GM19372 (cell line): ENCODE results near the gene CYS1.
"Not testable (repeated sequence)": the region's sequence is repeated elsewhere in the genome, so short reads cannot be mapped to it uniquely, and the experiment has no call there.

Experiments used
- ATAC-seq: cut with Tn5 transposase; IDR thresholded peaks from one replicate; pipeline ENCODE4 v1.9.1; 2021; ENCODE audit warnings: mild to moderate bottlenecking, low read depth, moderate library complexity; ENCODE audit not compliant: unreplicated experiment

The CYS1 gene, protein sequence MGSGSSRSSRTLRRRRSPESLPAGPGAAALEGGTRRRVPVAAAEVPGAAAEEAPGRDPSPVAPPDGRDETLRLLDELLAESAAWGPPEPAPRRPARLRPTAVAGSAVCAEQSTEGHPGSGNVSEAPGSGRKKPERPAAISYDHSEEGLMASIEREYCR

GRCh38 chr2:10079870-10080535 is at the start of gene CYS1:
Gene CYS1 (minus strand): TSS chr2:10080411. CDS start chr2:10080223, 188 bp downstream.
- peak; percentile 37 for ATAC-seq

GRCh38 chr2:10129490-10129889 is 49.3 kb upstream of the CYS1 start:
- ATAC-seq, result no peak

- ATAC-seq, result no peak
Observed at GRCh38 chr2:10128420-10128819, 48.2 kb upstream of the CYS1 start.

DNA sequence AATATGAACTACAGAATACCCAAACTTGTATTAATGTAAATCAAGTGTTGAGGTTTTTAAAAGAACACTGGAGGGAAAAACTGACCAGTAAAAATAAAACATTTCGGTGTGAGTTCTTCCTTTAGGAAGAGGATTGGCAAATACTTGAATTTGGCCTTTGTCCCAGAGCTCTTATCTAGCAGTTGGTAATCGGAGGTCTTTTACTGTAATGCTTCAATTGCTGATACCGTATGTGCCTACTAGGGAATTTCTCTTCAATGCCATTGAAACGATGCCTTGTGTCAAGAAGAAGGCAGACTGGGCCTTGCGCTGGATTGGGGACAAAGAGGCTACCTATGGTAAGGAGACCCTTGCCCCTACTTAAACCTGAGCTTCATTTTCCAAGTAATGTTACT is 46.4 kb upstream of the CYS1 start:
- ATAC-seq, result no peak

DNA sequence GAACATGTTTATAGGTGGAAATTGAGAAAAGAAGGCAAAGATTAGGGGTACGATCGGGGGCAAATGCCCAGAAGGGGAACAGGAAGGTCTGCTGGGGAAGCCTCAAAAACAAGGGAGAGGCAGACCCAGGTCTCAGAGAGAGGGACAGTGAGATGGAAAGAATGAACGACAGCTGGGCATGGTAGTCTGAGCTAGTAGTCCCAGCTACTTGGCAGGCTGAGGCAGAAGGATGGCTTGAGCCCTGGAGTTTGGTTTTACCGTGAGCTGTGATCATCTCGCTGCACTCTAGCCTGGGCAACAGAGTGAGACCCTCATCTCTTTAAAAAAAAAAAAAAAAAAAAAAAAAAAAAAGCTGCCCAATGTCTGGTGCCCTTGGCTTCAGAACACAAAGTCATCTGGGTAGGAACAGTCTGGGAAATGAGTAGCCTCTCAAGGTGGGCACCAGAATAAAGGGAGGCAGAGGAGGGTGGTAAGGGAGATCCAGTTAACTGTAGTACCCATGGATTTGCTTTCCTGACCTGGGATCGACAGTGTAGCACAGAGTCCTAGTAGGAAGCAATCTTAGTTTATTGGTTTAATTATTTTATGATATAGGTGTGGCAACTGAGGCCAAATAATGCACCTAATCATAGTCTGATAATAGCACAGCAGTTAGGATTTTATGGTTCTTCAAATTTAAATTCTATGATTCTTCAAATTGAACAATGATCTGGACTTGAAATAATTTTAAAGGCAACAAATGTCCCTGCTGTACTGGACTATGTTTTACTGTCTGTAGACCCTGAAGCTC is 45.8 kb upstream of the CYS1 start:
- no peak for ATAC-seq

GRCh38 chr2:10124538-10125045 is 44.4 kb upstream of the CYS1 start:
- no peak for ATAC-seq

- ATAC-seq, result no peak
Observed at GRCh38 chr2:10123281-10123680, 43.1 kb upstream of the CYS1 start.

- ATAC-seq, result peak; percentile 67
Observed at GRCh38 chr2:10122500-10123280, 42.5 kb upstream of the CYS1 start, which contains the start of gene RRM2. Gene RRM2 (plus strand): TSS chr2:10122739. CDS start chr2:10122799, 60 bp downstream.

DNA sequence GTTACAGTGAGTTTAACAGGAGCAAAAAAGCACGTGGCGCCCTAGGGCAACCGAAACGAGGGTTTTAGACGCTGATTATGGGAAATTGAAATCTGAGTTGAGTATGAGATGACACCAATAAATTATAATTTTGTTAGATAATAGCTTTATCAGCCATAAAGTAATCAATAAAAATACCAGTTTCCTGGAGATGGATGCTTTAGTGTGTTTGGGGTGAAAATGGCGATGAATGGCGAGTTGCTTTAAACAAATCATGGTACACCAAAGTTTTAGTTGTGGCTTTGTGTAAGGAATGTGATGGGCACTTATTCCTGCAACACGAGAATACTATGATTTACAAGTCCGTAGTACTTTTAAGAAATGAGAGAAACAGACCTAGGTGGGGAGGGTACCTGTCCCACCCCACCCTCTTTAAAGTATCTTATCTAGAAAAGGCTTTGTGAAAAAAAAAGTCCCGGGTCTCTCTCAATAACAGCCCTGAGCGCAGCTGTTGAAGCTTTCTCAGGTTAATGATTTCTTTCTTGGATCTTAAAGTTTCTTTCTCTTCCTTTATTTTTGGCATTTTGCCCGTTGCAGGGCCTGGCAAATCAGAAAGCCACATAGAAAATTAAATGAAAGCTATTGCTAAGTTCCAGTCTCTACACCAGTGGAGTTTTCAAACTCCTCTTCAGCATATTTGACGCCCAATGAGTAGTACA is 40.8 kb upstream of the CYS1 start:
- ATAC-seq, result no peak

DNA sequence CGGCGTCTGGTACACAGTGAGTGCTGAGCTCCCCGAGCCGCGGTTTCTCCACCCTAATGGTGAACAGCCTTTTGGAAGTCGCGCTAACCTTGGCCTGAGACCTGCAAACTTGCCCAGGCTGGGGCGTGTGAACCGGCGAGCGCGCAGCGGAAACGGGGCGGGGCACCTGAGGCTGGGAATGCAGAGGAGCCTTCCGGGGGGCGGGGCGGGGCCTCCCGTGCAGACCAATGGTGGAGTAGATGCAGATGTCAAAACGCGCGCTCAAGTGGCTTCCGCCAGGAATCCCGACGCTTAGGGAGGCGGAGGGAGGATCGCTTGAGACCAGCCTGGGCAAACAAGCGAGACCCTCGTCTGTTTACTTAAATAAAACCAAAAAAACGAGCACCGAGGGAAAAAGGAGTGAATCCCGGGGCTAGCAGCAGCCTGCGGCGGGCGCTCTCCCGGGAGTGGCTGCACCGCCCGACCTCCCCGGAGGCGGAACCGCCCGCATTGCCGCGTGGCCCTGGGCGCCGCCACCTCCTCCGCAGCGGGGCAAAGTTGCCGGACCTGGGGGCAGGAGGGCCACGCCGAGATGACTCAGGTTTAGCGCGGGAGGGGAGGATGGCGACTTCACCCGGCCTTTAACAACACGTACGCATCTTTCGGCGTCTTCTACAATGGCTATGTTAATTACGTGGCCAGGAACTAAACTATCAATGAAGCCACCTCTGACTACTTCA is 40.1 kb upstream of the CYS1 start:
- peak; percentile 50 for ATAC-seq

GRCh38 chr2:10119601-10120157 is 39.5 kb upstream of the CYS1 start:
- no peak for ATAC-seq

DNA sequence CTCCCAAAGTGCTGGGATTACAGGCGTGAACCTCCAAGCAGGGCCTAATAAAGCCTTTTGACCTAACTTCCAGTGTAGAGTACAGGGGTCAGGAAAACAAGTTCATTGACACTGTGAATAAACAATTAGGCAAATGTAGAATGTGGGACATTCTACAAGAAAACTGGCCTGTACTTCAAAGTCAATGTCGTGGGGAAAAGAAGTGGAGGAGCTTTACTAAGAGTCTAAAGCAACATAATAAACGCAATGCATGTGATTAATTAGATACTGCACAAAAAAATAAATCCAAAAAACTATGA is 38.8 kb upstream of the CYS1 start:
- no peak for ATAC-seq

- no peak for ATAC-seq
Observed at GRCh38 chr2:10109311-10109710, 29.1 kb upstream of the CYS1 start.

- ATAC-seq, result not testable (repeated sequence)
Observed at GRCh38 chr2:10104906-10105305, 24.7 kb upstream of the CYS1 start.

DNA sequence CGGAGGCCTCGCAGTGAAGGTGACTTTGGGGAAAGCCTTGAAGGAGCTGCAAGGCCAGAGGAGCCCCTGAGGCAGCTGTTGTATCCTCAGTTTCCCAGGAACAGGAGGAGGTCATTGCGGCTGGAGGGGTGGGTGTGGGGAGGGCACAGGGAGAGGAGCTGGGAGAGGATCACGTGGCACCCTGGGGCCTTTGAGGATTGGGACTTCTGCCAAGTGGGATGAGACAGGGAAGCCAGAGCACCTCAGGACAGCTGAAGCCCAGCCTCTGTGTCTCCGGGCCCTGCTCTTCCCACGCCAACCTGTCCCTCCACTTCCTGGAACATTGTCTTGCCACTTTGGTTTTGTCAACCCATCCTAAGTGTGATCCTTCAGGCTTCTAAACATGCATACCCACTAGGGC is 23.0 kb upstream of the CYS1 start:
- ATAC-seq, result no peak

DNA sequence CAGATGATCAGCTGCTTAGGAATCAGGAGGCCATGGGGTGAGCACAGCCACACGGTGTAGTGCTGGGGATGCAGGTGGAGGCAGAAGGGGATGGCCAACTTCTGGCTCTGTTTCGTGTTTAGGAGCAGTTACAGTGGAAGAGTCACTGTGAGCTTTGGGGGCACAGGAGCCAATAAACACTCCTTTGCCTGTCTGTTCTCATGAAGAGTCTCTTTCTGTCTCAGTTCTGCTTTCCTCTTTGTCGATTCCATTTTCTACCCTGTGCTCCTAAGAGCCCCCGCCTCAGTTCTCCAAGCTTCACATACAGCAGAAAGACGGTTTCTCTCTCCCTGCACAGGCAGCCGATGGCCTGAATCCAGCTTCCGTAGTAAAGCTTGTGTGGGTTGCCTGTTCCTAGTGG is 21.3 kb upstream of the CYS1 start:
- no peak for ATAC-seq

DNA sequence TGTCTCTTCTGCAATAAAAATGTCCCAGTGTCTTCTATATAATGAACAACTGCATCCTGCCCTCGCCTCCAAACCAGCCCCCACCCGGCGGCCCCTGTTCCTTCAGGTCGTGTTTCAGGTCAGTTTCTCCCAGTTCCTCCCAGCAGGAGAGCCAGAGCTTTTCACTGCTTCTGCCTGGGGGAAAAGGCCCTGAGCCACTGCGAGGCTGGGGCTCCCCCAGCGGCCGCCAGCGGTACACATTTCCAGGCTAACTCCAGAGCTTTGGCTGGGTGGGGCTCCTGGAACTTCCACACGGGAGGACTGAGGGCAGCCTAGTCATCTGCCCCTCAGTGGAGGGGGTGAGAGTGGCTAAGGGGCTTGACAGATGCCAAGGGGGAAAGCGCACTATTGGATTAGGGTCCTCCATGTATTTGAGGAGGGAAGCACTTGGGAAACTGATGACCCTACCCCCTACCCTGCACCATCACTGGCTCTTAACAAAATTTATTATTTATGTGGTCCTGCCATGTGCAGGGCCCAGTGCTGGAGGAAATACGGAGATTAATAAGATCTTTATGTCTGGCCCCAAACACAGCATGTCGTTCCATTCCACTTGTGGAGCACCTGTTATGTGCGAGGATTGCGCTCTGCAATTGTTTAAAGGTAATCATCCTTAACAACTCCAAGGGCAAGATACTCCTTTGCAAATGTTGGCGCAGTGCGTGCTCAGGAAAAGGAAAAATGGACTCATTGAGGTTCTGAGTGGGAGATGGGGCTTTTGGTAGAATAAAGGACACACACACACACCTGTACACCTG is 17.3 kb upstream of the CYS1 start:
- ATAC-seq, result no peak

DNA sequence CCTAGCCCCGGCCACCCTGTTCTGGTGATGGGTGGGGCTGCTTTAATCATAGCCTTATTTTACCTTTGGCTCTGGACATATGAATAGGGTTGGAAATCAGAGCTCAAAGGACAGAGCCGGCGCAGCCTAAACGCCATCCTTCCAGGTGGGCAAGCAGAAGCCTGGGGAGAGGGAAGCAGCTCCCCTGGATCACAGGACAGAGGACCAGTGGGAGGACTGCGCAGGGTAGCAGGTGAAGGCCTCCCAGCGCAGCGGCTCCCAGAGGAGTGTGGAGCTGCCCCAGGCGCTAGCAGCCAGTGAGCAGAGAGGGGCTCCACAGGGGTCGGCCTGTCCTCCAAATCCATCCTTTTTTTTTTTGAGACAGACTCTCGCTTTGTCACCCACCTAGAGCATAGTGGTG is 16.4 kb upstream of the CYS1 start:
- ATAC-seq, result no peak

DNA sequence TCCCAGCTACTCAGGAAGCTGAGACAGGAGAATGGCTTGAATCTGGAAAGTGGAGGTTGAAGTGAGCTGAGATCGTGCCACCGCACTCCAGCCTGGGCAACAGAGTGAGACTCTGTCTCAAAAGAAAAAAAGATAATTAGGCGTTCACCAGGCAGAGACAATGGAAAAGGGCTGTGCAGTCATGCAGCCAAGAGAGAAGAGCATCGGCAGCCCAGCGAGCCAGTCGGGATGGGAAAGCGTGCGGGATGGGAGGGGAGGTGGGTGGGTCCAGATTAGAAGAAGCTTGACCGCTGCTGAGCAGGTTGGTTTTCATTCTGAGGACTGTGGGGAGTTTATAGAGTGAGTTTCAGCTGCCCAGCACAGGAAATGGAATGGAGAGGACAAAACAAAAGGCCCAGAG is 15.0 kb upstream of the CYS1 start:
- no peak for ATAC-seq
